IMR-90 (cell line): Measurements from ENCODE around the gene OR8G5. TPM values are rescaled to one million over a fixed set of nuclear protein-coding genes. Genes with fewer than 3 reads are reported as not detected.

Experiments
- ATAC-seq: fragments of 200-7000 bp; cut with Tn5 transposase; 2 replicates; pipeline ENCODE4 v1.9.1; 2020; ENCODE audit warnings: low read depth, mild to moderate bottlenecking, moderate library complexity
- BruUV-seq: library from RNA; stranded (reverse); fragments of 400-500 nt; replicated peaks from 2 replicates; lab custom pipeline; 2021; lab: Mats Ljungman, UMichigan
- CTCF ChIA-PET: fragments of 300-600 bp; formaldehyde crosslinking; extraction: SDS; loops from one replicate; lab custom pipeline; 2021; ENCODE audit warnings: antibody characterized with exemption; lab: Yijun Ruan, JAX
- POLR2A ChIA-PET: fragments of 300-600 bp; sonication (Branson Sonifier 250); formaldehyde crosslinking; loops from one replicate; lab custom pipeline; 2022; ENCODE audit warnings: antibody characterized with exemption; ENCODE audit not compliant: unreplicated experiment; lab: Charles Lee
- DNase-seq: peaks from one replicate; pipeline ENCODE4 v3.0.0; 2013
- H2AFZ ChIP-seq: replicated peaks from 2 replicates; pipeline ENCODE3; 2013; ENCODE audit warnings: low read length, mild to moderate bottlenecking; ENCODE audit not compliant: poor library complexity
- H2AK5ac ChIP-seq: 2 replicates; pipeline ENCODE4 v1.6.1; 2013; ENCODE audit warnings: low read depth, low read length, inconsistent platforms
- H2AK9ac ChIP-seq: replicated peaks from 2 replicates; pipeline ENCODE3; 2013; ENCODE audit warnings: mild to moderate bottlenecking, low read depth, low read length, moderate library complexity; ENCODE audit not compliant: poor library complexity
- H2BK120ac ChIP-seq: 2 replicates; pipeline ENCODE4 v1.6.1; 2013; ENCODE audit warnings: low read depth, low read length, inconsistent platforms
- H2BK15ac ChIP-seq: 3 replicates; pipeline ENCODE4 v1.6.1; 2013; ENCODE audit warnings: low read depth, low read length, inconsistent platforms
- H2BK20ac ChIP-seq: 2 replicates; pipeline ENCODE4 v1.6.1; 2013; ENCODE audit warnings: low read depth, mild to moderate bottlenecking, inconsistent platforms, low read length, moderate library complexity
- H2BK5ac ChIP-seq: 2 replicates; pipeline ENCODE4 v1.6.1; 2013; ENCODE audit warnings: mild to moderate bottlenecking, low read depth, low read length, inconsistent platforms; ENCODE audit not compliant: poor library complexity, severe bottlenecking
- H3K14ac ChIP-seq: replicated peaks from 2 replicates; pipeline ENCODE4 v1.6.1; 2013; ENCODE audit warnings: low read depth, low read length, inconsistent platforms
- H3K18ac ChIP-seq: 2 replicates; pipeline ENCODE4 v1.6.1; 2013; ENCODE audit warnings: low read depth, low read length, control low read depth
- H3K23ac ChIP-seq: 2 replicates; pipeline ENCODE4 v1.6.1; 2013; ENCODE audit warnings: low read depth, low read length, inconsistent platforms
- H3K27ac ChIP-seq: 2 replicates; pipeline ENCODE4 v1.5.1; 2013; ENCODE audit warnings: mild to moderate bottlenecking, control low read depth, low read length; ENCODE audit not compliant: insufficient read depth
- H3K27me3 ChIP-seq: 2 replicates; pipeline ENCODE4 v1.6.1; 2013; ENCODE audit warnings: low read length; ENCODE audit not compliant: control insufficient read depth, insufficient read depth
- H3K36me3 ChIP-seq: 2 replicates; pipeline ENCODE4 v1.6.1; 2013; ENCODE audit warnings: low read length, mixed read lengths; ENCODE audit not compliant: control insufficient read depth, insufficient read depth
- H3K4ac ChIP-seq: 2 replicates; pipeline ENCODE4 v1.6.1; 2013; ENCODE audit warnings: low read depth, low read length, inconsistent platforms
- H3K4me1 ChIP-seq: 2 replicates; pipeline ENCODE4 v1.6.1; 2013; ENCODE audit warnings: low read length, mixed read lengths; ENCODE audit not compliant: control insufficient read depth, insufficient read depth
- H3K4me2 ChIP-seq: 2 replicates; pipeline ENCODE4 v1.6.1; 2013; ENCODE audit warnings: low read depth, mild to moderate bottlenecking, control low read depth, low read length, moderate library complexity
- H3K4me3 ChIP-seq: 2 replicates; pipeline ENCODE4 v1.5.1; 2013; ENCODE audit warnings: low read depth, mild to moderate bottlenecking, control low read depth, low read length, moderate library complexity; ENCODE audit not compliant: insufficient read depth
- H3K56ac ChIP-seq: 2 replicates; pipeline ENCODE4 v1.6.1; 2013; ENCODE audit warnings: low read length, inconsistent platforms; ENCODE audit not compliant: insufficient read depth; ENCODE audit errors: extremely low read depth
- H3K79me1 ChIP-seq, 2 experiments: 2 replicates each; pipeline ENCODE4 v1.6.1; 2013; ENCODE audit warnings: low read length in 2 of 2, inconsistent platforms in 1 of 2, low read depth in 1 of 2
- H3K9ac ChIP-seq: 2 replicates; pipeline ENCODE4 v1.6.1; 2013; ENCODE audit warnings: low read depth, low read length, control low read depth
- H3K9me1 ChIP-seq: 2 replicates; pipeline ENCODE4 v1.6.1; 2013; ENCODE audit warnings: low read length, inconsistent platforms; ENCODE audit not compliant: insufficient read depth
- H3K9me3 ChIP-seq: 2 replicates; pipeline ENCODE4 v1.6.1; 2013; ENCODE audit warnings: low read length; ENCODE audit not compliant: control insufficient read depth, insufficient read depth
- H4K20me1 ChIP-seq: 2 replicates; pipeline ENCODE4 v1.6.1; 2013; ENCODE audit warnings: low read length, inconsistent platforms; ENCODE audit not compliant: insufficient read depth
- H4K5ac ChIP-seq: 2 replicates; pipeline ENCODE4 v1.6.1; 2013; ENCODE audit warnings: mild to moderate bottlenecking, low read depth, low read length, control low read depth
- H4K8ac ChIP-seq, 2 experiments: 2 replicates each; pipeline ENCODE4 v1.6.1; 2013; ENCODE audit warnings: low read depth in 2 of 2, low read length in 2 of 2, control low read depth in 1 of 2, inconsistent platforms in 1 of 2
- H4K91ac ChIP-seq: 2 replicates; pipeline ENCODE4 v1.6.1; 2013; ENCODE audit warnings: low read depth, low read length, inconsistent platforms; ENCODE audit not compliant: insufficient read depth
- BHLHE40 ChIP-seq: fragments of 150-350 bp; IDR thresholded peaks from 2 replicates; pipeline ENCODE4 v1.6.1; 2016; ENCODE audit warnings: mild to moderate bottlenecking, low read depth, low read length
- CEBPB ChIP-seq: IDR thresholded peaks from 2 replicates; pipeline ENCODE4 v1.6.1; 2012; ENCODE audit warnings: low read depth, low read length, improper control_type of control experiment
- CHD1 ChIP-seq: IDR thresholded peaks from 2 replicates; pipeline ENCODE4 v1.6.1; 2012; ENCODE audit warnings: low read depth, low read length, improper control_type of control experiment
- FOS ChIP-seq: fragments of 150-350 bp; IDR thresholded peaks from 2 replicates; pipeline ENCODE4 v1.6.1; 2016; ENCODE audit warnings: low read depth, low read length
- MAFK ChIP-seq: IDR thresholded peaks from 2 replicates; pipeline ENCODE4 v1.6.1; 2012; ENCODE audit warnings: low read depth, low read length, improper control_type of control experiment
- MAZ ChIP-seq: IDR thresholded peaks from 2 replicates; pipeline ENCODE4 v1.6.1; 2012; ENCODE audit warnings: low read depth, mild to moderate bottlenecking, low read length, improper control_type of control experiment, moderate library complexity, borderline replicate concordance
- NFE2L2 ChIP-seq: fragments of 150-350 bp; IDR thresholded peaks from 2 replicates; pipeline ENCODE4 v1.6.1; 2016; ENCODE audit warnings: low read depth, mild to moderate bottlenecking, low read length
- dilution Hi-C: fragments of 300-500 bp; cut with HindIII; formaldehyde crosslinking; loops from one replicate; pipeline ENCODE4 v1.14.3; 2018; ENCODE audit warnings: low sequenced_read_pairs; ENCODE audit not compliant: unreplicated experiment
- in situ Hi-C: fragments of 300-500 bp; cut with MboI; formaldehyde crosslinking; loops from 3 replicates; pipeline ENCODE4 v1.14.3; 2019; ENCODE audit warnings: low sequenced_read_pairs, inconsistent platforms, mixed read lengths
- intact Hi-C: fragments of 100-400 bp; cut with micrococcal nuclease; formaldehyde crosslinking; loops from 2 replicates; pipeline ENCODE4 v1.10.0; 2022
- polyA plus RNA-seq, 3 experiments: library from polyadenylated mRNA; depleted of rRNA; stranded (reverse); fragments of >200 nt; gene quantifications; 2 replicates each; pipeline ENCODE4 v1.2.3, GENCODE V29; 2012; ENCODE audit warnings: low replicate concordance in 1 of 3
- total RNA-seq: library from RNA; depleted of rRNA; stranded (reverse); fragments of >200 nt; gene quantifications from 2 replicates; pipeline ENCODE4 v1.2.3, GENCODE V29; 2012
- TF ChIP-seq, protein P1 (sequence below): fragments of 150-350 bp; IDR thresholded peaks from 2 replicates; pipeline ENCODE4 v1.6.1; 2017; ENCODE audit warnings: mild to moderate bottlenecking, antibody characterized with exemption, low read length, low read depth
- TF ChIP-seq, protein P2 (sequence below): fragments of 150-350 bp; IDR thresholded peaks from 2 replicates; pipeline ENCODE4 v1.6.1; 2016; ENCODE audit warnings: low read depth, mild to moderate bottlenecking, low read length, moderate library complexity, borderline replicate concordance

OR8G5 gene
- total and polyA plus RNA-seq, 2 of the 4 experiments (the other 2 are of a cell fraction) = not detected

DNA sequence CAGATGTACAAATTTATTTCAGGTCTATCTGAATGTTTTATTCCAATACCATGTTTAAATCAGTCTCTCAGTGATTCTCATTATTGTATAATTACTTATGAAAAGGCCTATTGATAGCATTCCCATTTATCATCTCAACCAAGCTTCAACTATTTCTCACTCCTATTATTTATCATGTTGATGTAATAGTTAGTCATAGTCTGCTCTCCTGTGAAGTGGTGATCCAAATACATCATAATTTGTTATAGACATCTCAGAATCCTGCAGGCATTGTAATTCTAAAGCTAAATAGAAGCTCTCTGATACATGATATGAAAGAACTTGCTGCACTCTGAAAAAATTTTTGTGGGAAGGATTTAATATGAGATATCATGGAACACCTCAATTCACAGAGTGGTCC is 37.0 kb upstream of the OR8G5 start:
- Histone ChIP-seq H3K18ac (no peak overlapping the region), H4K5ac (no peak overlapping the region), H3K27me3 (no peaks in the 10 kb centered on the region; the same call in 1 of the 2 replicates), H3K9me1 (no peaks in the 10 kb centered on the region), H3K79me1 (no peaks in the 10 kb centered on the region), H3K14ac (no peak overlapping the region), H2BK15ac (no peak overlapping the region), H3K36me3 (no peaks in the 10 kb centered on the region), H3K9ac (no peak overlapping the region), H3K9me3 (no peaks in the 10 kb centered on the region), H3K23ac (no peak overlapping the region), H2AK5ac (no peak overlapping the region), H2BK5ac (no peak overlapping the region), H2AFZ (no peak overlapping the region), H3K4me3 (no peak overlapping the region), H3K4ac (no peak overlapping the region), H3K4me1 (no peaks in the 10 kb centered on the region), H2AK9ac (no peak overlapping the region), H2BK20ac (no peak overlapping the region), H3K4me2 (no peak overlapping the region), H3K27ac (no peak overlapping the region), H3K56ac (no peak overlapping the region), H4K8ac (no peak overlapping the region), H4K91ac (no peak overlapping the region), H4K20me1 (no peaks in the 10 kb centered on the region), H2BK120ac (no peak overlapping the region)
- ChIA-PET CTCF (no interaction called here), POLR2A (no interaction called here)
- in situ Hi-C loops = no loop called here
- BruUV-seq = no TSS peak
- no peak for TF ChIP-seq NFE2L2
- no peak for TF ChIP-seq CHD1
- TF ChIP-seq MAZ = no peak
- TF ChIP-seq, protein P1, sequence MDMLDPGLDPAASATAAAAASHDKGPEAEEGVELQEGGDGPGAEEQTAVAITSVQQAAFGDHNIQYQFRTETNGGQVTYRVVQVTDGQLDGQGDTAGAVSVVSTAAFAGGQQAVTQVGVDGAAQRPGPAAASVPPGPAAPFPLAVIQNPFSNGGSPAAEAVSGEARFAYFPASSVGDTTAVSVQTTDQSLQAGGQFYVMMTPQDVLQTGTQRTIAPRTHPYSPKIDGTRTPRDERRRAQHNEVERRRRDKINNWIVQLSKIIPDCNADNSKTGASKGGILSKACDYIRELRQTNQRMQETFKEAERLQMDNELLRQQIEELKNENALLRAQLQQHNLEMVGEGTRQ = no peak
- TF ChIP-seq, protein P2, sequence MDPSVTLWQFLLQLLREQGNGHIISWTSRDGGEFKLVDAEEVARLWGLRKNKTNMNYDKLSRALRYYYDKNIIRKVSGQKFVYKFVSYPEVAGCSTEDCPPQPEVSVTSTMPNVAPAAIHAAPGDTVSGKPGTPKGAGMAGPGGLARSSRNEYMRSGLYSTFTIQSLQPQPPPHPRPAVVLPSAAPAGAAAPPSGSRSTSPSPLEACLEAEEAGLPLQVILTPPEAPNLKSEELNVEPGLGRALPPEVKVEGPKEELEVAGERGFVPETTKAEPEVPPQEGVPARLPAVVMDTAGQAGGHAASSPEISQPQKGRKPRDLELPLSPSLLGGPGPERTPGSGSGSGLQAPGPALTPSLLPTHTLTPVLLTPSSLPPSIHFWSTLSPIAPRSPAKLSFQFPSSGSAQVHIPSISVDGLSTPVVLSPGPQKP = no peak
- TF ChIP-seq FOS = no peak
- no peak for TF ChIP-seq CEBPB
- TF ChIP-seq MAFK = no peak
- TF ChIP-seq BHLHE40 = no peak
- intact Hi-C loops = no loop called here
- dilution Hi-C loops = no loop called here
- DNase-seq (no peak), ATAC-seq (no peak)
